HEK293 (cell line): ENCODE data around the gene ZCCHC3.

Source experiments
- CTCF ChIP-seq: fragments of 450-650 bp; formaldehyde crosslinking; IDR thresholded peaks from 2 replicates; pipeline ENCODE4 v1.5.1; 2016; ENCODE audit warnings: missing biosample characterization, missing genetic modification characterization
- GLIS2 ChIP-seq: fragments of 450-650 bp; formaldehyde crosslinking; IDR thresholded peaks from 2 replicates; pipeline ENCODE4 v1.5.1; 2016; ENCODE audit warnings: missing biosample characterization, missing genetic modification characterization
- HOXC10 ChIP-seq: sonication (generic); formaldehyde crosslinking; IDR thresholded peaks from 2 replicates; pipeline ENCODE4 v1.8.1; 2023; ENCODE audit warnings: mild to moderate bottlenecking, missing genetic modification reagents
- KLF9 ChIP-seq: fragments of 450-650 bp; formaldehyde crosslinking; IDR thresholded peaks from 2 replicates; pipeline ENCODE4 v1.5.1; 2016; ENCODE audit warnings: missing biosample characterization, missing genetic modification characterization, low read depth
- PBX3 ChIP-seq: sonication (generic); formaldehyde crosslinking; IDR thresholded peaks from 2 replicates; pipeline ENCODE4 v1.8.1; 2022; ENCODE audit warnings: mild to moderate bottlenecking, moderate library complexity, missing genetic modification reagents
- SP7 ChIP-seq: fragments of 450-650 bp; formaldehyde crosslinking; IDR thresholded peaks from 2 replicates; pipeline ENCODE4 v1.5.1; 2016; ENCODE audit warnings: missing biosample characterization, missing genetic modification characterization
- ZBTB11 ChIP-seq: fragments of 450-650 bp; formaldehyde crosslinking; conservative IDR thresholded peaks from 2 replicates; pipeline ENCODE4 v1.5.1; 2016; ENCODE audit warnings: low read depth, missing biosample characterization, missing genetic modification characterization
- ZBTB20 ChIP-seq: fragments of 450-650 bp; formaldehyde crosslinking; IDR thresholded peaks from 2 replicates; pipeline ENCODE4 v1.5.1; 2016; ENCODE audit warnings: missing biosample characterization, missing genetic modification characterization
- ZBTB49 ChIP-seq: fragments of 450-650 bp; formaldehyde crosslinking; IDR thresholded peaks from 2 replicates; pipeline ENCODE4 v1.5.1; 2016; ENCODE audit warnings: missing biosample characterization, missing genetic modification characterization, low read depth
- ZFHX2 ChIP-seq: fragments of 450-650 bp; formaldehyde crosslinking; conservative IDR thresholded peaks from 2 replicates; pipeline ENCODE4 v1.5.1; 2016; ENCODE audit warnings: missing biosample characterization, missing genetic modification characterization
- ZNF184 ChIP-seq: fragments of 450-650 bp; IDR thresholded peaks from 2 replicates; pipeline ENCODE4 v1.5.1; 2018; ENCODE audit warnings: missing biosample characterization, mild to moderate bottlenecking, missing genetic modification characterization
- ZNF221 ChIP-seq: fragments of 450-650 bp; formaldehyde crosslinking; IDR thresholded peaks from 2 replicates; pipeline ENCODE4 v1.5.1; 2017; ENCODE audit warnings: missing biosample characterization, missing genetic modification characterization, borderline replicate concordance
- ZNF24 ChIP-seq: fragments of 450-650 bp; formaldehyde crosslinking; IDR thresholded peaks from 2 replicates; pipeline ENCODE4 v1.5.1; 2016; ENCODE audit warnings: missing biosample characterization, missing genetic modification characterization
- ZNF26 ChIP-seq: fragments of 450-650 bp; formaldehyde crosslinking; IDR thresholded peaks from 2 replicates; pipeline ENCODE4 v1.5.1; 2016; ENCODE audit warnings: missing biosample characterization, missing genetic modification characterization
- ZNF335 ChIP-seq: fragments of 450-650 bp; formaldehyde crosslinking; conservative IDR thresholded peaks from 2 replicates; pipeline ENCODE4 v1.5.1; 2016; ENCODE audit warnings: missing biosample characterization, missing genetic modification characterization
- ZNF341 ChIP-seq: fragments of 450-650 bp; formaldehyde crosslinking; IDR thresholded peaks from 2 replicates; pipeline ENCODE4; 2016; ENCODE audit warnings: low read depth, missing biosample characterization, missing genetic modification characterization
- ZNF362 ChIP-seq: fragments of 450-650 bp; formaldehyde crosslinking; IDR thresholded peaks from 2 replicates; pipeline ENCODE4 v1.5.1; 2016; ENCODE audit warnings: missing biosample characterization, missing genetic modification characterization
- ZNF514 ChIP-seq: fragments of 450-650 bp; formaldehyde crosslinking; IDR thresholded peaks from 2 replicates; pipeline ENCODE4 v1.5.1; 2016; ENCODE audit warnings: missing biosample characterization, missing genetic modification characterization
- ZNF610 ChIP-seq: fragments of 450-650 bp; formaldehyde crosslinking; IDR thresholded peaks from 2 replicates; pipeline ENCODE4 v1.5.1; 2016; ENCODE audit warnings: missing biosample characterization, missing genetic modification characterization, borderline replicate concordance
- ZNF645 ChIP-seq: fragments of 450-650 bp; formaldehyde crosslinking; IDR thresholded peaks from 2 replicates; pipeline ENCODE4; 2016; ENCODE audit warnings: missing biosample characterization, missing genetic modification characterization
- ZNF692 ChIP-seq: fragments of 450-650 bp; formaldehyde crosslinking; IDR thresholded peaks from 2 replicates; pipeline ENCODE4 v1.5.1; 2016; ENCODE audit warnings: missing biosample characterization, missing genetic modification characterization
- ZNF768 ChIP-seq: fragments of 450-650 bp; formaldehyde crosslinking; IDR thresholded peaks from 2 replicates; pipeline ENCODE4 v1.5.1; 2018; ENCODE audit warnings: missing biosample characterization, mild to moderate bottlenecking, missing genetic modification characterization
- ZNF776 ChIP-seq: fragments of 450-650 bp; formaldehyde crosslinking; IDR thresholded peaks from 2 replicates; pipeline ENCODE4 v1.5.0; 2017; ENCODE audit warnings: missing biosample characterization, missing genetic modification characterization, borderline replicate concordance

The ZCCHC3 gene

GRCh38 chr20:324177-325044 lies 27.0 kb downstream of the ZCCHC3 start (continued):
- TF ChIP-seq ZNF26 (tag by site-specific recombination) (no peak), ZNF362 (tag by site-specific recombination) (no peak), ZNF341 (peak; percentile 93), SP7 (tag by site-specific recombination) (peak; percentile 93), ZNF776 (no peak), ZBTB49 (tag by site-specific recombination) (no peak), ZNF221 (tag by site-specific recombination) (no peak), GLIS2 (peak; percentile 99), ZNF768 (tag by site-specific recombination) (no peak), ZNF184 (no peak), ZBTB20 (tag by site-specific recombination) (peak; percentile 94), ZNF610 (tag by site-specific recombination) (peak; percentile 61; the same call in 1 of the 2 replicates), ZBTB11 (tag by site-specific recombination) (0 out of 2 replicates have a peak, but pooled peaks have one; percentile 14), ZNF335 (tag by site-specific recombination) (peak; percentile 88), ZNF514 (no peak), ZNF24 (tag by site-specific recombination) (peak; percentile 51; the same call in 1 of the 2 replicates), HOXC10 (no peak), ZNF645 (tag by site-specific recombination) (no peak), ZFHX2 (peak; percentile 96), PBX3 (CRISPR knock-in tag) (0 out of 2 replicates have a peak, but pooled peaks have one; percentile 21), ZNF692 (peak; percentile 88), KLF9 (tag by site-specific recombination) (peak; percentile 97), CTCF (tag by site-specific recombination) (peak; percentile 87)
